HG03066 (cell line): ENCODE results near the gene EHMT1.
"Not testable (repeated sequence)": the region's sequence is repeated elsewhere in the genome, so short reads cannot be mapped to it uniquely, and the experiment has no call there.

Experiments used
- ATAC-seq: cut with Tn5 transposase; IDR thresholded peaks from one replicate; pipeline ENCODE4 v1.9.1; 2021; ENCODE audit warnings: low read depth; ENCODE audit not compliant: unreplicated experiment

EHMT1 gene

GRCh38 chr9:137798142-137798541, 179.3 kb downstream of the EHMT1 start:
- ATAC-seq = no peak

DNA sequence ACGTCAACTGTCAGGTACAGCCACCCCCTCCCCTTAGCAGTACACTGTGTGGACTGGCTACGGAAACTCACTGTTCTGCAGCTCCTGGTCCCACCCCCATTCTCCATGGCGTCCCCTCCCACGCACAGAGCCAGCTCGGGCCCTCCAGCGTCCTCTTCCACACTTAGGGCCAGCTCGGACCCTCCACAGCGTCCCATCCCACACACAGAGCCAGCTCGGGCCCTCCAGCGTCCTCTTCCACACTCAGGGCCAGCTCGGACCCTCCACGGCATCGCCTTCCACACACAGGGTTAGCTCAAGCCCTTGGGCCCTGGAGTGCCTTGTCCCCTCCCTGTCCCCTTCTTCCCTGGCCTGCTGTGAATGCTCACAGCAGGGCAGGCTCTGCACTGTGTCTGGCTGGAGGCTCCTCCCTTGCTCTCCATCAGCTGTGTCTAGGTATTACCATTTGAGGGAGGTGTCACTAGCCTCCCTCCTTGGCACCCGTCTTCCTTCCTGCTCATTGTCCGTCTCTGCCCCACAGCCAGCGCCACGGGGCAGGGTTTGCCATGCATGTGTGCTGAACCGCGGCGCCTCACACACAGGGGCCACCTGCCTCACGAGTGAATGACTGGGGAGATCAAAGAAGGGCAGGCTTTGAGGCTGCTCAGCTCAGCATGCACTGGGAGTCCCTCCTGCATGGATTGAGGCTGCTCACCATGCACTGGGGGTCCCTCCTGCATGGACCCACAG, 180.3 kb downstream of the EHMT1 start:
- no peak for ATAC-seq

DNA sequence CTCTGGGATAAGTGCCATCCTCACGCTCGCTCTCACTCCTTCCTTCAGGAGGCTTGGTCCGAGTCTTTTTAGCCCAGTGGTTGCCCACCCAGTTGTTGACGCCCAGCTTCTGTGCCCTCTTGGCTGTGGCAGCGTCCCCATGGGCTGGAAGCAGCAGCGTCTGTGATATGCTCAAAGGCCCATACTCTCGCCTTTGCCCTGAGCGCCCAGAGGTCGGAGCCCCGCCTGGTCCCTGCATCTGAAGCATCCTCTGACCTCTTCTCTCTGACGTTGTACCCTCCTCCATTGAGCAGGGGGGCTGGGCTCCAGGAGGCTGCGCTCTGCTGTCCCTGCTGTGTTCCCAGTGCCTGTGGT, 180.8 kb downstream of the EHMT1 start:
- ATAC-seq = no peak

GRCh38 chr9:137800196-137801022, 181.6 kb downstream of the EHMT1 start:
- ATAC-seq = no peak

GRCh38 chr9:137801023-137801319, 182.2 kb downstream of the EHMT1 start:
- ATAC-seq = no peak

GRCh38 chr9:137802021-137802420, 183.2 kb downstream of the EHMT1 start:
- ATAC-seq = no peak

DNA sequence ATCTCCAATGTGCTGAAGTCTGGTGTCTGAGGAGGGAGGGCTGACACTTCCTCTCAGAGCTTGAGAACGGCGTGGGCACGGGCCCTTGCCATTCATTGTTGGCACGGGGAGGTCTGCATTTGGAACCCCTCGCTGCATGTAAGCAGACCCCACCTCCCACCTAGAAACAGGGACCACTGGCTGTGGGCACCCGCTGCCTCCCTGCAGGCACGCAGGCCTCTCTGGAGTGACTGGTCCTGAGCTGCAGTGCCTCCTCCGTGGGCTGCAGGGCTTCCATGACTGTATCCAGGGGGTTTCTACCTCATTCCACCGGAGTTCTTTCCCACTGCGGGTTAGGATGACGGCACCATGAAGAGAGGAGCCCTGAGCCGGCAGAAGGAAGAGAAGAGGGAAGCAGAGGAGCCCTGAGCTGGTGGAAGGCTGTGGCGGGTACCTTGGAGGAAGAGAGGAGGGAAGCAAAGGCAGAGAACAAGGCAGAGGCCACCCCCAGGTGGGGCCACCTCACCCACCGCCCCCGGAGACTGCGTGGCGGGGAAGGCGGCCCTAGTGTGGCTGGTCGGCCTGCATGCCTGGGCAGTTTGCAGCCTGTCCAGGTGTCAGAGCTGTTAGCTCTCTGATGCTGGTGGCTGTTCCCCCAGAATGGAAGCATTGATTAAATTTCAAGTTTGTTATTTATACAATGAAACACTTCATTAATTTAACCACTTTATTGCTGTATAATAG, 183.9 kb downstream of the EHMT1 start:
- no peak for ATAC-seq

- ATAC-seq = no peak
Measured at GRCh38 chr9:137804908-137805630, 186.3 kb downstream of the EHMT1 start.

DNA sequence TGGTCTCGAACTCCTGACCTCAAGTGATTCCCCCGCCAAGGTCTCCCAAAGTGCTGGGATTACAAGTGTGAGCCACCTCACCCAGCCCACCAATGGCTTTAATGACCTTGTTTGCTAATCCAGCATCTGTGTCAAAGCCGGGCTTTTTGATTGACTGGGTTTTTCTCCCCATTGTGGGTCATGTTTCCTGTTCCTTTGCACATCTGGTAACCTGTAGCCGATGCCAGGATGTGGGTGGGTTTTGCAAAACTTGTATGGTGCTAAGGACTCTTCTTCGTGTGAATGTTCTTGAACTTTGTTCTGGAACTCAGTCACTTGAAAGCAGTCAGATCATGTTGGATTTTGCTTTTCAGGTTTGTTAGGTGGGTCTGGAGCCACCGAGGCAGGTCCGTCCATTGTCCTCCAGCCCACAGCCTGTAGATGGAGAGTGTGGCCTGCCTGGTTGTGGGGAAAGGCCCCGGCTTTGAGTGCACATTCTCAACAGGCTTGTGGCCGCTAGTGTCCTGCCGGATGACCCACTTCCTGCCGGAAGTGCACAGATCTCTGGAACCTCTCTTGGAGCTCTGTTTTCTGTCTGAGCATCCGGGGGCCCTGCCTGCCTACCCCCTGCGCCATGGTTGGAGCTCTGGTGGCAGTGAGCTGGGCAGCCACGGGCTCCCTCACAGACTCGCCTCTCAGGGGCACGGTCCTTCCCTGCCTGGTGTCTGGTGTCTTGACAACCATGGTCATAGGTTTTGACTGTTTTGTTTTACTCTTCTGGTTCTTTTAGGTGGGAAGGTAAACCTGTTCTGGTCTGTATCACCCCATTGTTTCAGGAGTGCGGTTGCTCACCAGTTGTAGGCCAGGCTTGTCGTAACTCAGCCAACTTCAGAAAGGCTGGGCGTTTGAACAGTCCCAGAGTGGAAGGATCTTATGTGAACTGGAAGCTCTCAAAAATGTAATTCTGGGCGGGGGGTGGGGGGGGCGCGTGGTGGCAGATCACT, 189.2 kb downstream of the EHMT1 start:
- ATAC-seq = no peak

DNA sequence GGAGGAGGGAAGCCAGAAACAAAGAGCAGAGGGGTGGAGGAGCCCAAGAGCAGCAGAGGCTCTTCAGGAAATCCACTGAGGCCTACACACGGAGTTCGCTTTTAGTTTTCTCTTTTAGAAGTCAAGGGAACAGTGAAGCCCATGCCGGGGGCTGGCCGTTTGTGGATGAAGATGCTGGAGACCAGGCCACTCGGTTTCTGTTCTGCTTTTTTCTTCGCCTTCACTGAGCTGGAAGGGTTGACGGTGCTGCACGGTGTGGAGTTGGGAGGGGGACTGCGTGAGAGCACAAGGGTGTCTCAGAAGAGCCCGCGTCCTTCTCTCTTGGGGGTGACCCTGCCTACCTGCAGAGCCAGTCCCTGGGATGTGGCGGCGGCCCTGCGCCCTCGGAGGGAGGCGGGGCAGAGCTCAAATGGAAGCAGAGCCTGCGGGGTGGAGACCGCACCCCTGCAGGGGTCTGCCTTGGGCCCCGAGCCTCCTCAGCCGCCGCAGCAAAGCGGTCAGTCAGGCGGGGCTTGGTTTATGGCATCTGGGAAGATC, 190.3 kb downstream of the EHMT1 start:
- no peak for ATAC-seq

DNA sequence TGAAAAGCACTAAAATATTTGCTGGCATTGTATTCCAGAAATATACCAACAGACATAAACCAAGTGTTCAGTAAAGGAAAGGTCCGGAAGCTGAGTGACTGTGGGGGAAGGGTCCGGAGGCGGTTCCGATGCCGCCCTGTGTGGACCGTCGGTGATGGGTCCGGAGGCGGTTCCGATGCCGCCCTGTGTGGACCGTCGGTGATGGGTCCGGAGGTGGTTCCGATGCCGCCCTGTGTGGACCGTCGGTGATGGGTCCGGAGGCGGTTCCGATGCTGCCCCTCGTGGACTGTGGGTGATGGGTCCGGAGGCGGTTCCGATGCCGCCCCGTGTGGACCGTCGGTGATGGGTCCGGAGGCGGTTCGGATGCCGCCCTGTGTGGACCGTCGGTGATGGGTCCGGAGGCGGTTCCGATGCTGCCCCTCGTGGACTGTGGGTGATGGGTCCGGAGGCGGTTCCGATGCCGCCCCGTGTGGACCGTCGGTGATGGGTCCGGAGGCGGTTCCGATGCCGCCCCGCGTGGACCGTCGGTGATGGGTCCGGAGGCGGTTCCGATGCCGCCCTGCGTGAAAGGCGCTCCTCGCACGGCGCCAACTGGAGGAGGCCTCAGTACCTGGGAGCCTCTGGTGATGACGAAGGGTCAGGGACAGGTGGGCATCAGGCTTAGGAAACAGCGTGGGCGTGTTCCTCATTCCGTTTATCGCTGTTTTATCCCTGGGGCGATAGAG, 191.1 kb downstream of the EHMT1 start:
- ATAC-seq = not testable (repeated sequence)

DNA sequence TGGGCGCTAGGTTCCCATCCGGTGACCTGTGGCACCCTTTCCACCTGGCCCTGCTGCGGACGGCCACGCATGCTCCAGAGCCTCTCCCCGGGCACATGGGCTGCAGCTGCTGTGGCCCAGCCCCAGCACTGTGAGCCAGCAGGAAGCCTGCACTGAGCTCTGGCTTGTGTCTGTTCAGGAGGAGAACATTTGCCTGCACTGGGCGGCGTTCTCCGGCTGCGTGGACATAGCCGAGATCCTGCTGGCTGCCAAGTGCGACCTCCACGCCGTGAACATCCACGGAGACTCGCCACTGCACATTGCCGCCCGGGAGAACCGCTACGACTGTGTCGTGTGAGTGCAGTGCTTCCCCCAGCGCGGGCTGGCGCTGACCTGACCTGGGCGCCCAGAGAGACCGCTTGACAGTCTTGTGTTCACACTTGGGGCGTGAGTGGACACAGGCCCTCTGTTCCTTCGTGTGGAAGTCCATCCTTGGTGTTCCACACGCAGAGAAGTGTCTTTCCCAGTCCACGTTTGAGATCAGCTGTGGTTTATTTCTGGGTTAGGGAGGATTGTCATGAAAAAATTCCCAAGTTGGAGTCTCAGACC, 192.6 kb downstream of the EHMT1 start:
- no peak for ATAC-seq

DNA sequence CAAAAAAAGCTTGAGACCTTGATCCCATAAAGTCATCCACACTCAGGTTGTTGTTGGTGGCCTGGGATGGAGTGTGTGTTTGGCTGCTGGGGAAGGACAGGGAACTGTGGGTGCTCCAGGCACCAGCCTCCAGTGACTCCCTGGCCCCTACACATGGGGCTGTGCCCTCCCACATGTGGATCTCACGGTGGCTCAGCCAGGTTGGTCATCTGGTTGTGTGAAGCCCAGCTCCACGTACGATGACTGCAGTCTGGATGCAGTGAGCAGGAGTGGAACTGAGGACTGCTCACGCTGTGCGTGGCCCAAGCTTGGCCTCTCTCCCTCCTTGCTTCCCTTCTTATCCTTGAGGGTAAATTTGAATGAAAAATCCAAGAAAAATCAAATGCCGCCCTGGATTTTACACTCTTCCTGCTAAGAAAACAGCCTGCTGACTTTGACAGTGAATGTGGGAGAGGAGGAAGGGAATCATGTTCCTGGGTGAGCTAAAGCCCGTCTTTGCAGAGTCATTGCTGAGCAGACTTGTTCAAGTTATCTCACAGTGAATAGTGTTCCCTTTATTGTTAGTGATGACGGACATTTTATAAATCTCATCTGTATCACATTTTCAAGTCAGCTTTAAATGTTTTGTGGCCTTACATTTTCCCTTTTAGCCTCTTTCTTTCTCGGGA, 193.7 kb downstream of the EHMT1 start:
- ATAC-seq = no peak

DNA sequence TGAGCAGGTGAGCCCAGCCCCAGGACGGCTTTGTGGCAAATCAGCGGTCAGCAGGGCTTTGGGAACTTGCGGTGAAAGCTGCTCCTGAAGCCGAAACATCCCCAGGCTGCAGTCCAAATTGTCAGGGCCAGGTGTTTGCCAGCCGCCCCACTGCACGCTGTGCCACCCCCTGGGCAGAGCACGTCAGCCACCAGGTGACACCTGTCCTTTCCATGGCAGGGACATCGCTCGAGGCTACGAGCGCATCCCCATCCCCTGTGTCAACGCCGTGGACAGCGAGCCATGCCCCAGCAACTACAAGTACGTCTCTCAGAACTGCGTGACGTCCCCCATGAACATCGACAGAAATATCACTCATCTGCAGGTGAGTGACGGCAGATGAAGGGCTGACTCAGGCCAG, 194.4 kb downstream of the EHMT1 start:
- ATAC-seq = no peak

DNA sequence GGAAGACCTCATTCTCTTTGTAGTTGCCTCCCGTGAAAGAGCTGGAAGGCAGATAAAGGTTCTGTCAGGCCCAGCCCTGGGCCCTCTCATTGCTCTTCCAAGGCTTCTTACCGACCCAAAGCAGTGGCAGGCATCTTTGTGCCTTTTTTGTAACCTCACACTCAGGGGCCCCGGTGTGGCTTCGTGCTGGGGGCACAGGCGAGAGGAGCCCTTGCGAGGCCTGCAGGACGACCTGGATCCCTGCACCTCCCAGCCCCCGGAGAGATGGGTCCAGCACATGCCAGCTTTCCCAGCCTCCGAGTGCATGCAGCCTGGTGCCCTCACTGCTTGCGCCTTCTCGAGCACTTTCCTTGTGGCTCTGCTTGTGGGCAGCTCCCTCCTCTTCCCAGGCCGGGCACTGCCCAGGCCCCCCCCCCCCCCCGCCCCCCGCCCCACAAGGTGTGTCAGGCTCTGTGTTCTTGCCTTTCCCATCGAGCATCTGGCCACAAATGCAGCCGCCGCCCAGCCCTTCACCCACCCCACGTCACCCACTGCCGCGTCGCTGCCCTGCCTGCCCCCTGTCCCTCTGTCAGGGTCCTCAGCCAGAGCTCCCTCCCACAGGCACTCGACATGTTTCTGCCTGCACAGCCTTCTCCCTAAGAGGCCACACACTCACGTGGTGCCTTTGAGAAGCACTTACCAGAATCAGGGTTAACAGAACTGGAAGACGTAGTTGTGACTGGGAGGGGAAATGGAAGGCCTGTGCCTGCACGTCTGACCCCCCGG, 195.0 kb downstream of the EHMT1 start:
- no peak for ATAC-seq

DNA sequence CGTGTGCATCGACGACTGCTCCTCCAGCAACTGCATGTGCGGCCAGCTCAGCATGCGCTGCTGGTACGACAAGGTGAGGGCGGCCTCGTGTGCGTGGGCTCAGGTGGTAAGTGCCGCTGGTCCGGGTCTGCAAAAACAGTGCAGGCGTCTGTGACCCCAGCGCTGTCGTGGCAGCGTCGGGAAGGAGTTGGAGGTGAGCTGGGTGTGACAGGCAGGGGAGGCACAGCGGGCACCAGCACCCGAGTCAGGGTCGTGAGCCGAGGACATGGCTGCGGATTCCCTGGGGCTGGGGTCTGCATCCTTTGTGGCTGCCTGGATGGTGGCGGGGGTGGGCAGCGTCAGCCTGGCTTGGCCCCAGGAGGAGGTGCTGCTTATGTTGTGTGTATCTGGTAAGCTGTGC, 195.6 kb downstream of the EHMT1 start:
- no peak for ATAC-seq

DNA sequence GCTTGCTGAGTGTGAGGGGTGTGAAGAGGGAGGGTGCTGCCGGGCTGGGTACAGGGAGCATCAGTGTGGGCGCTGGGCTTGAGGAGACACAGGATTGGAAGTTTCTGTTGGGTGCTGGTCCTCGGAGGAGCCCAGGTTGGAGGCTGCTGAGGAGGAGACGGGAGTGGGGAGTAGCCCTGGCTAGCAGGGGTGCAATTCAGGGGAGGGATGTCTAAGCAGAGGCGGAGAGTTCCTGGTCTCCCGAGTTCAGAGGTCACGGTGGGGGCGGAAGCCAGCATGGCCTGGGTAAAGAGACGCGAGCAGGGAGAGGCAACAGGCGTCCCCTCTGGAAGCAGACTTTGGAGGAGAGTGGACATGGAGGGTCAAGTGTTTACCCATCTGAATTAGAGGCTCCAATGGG, 196.0 kb downstream of the EHMT1 start:
- ATAC-seq = no peak
